WTC11 (cell line): ENCODE data around the gene PXMP2.

Experiments
- NFYB ChIP-seq: sonication (generic); formaldehyde crosslinking; conservative IDR thresholded peaks from 2 replicates; pipeline ENCODE4 v1.8.0; 2022; ENCODE audit warnings: low read depth, missing genetic modification reagents
- NR2C2 ChIP-seq: sonication (generic); formaldehyde crosslinking; IDR thresholded peaks from 2 replicates; pipeline ENCODE4 v1.8.0; 2022; ENCODE audit warnings: mild to moderate bottlenecking, missing genetic modification reagents
- ZNF423 ChIP-seq: fragments of 250-450 bp; sonication (Bioruptor Pico); IDR thresholded peaks from 2 replicates; pipeline ENCODE4 v2.1.2; 2022; ENCODE audit warnings: mild to moderate bottlenecking, moderate library complexity
- TF ChIP-seq, protein P1 (sequence below): sonication (generic); formaldehyde crosslinking; IDR thresholded peaks from 2 replicates; pipeline ENCODE4 v1.8.0; 2022; ENCODE audit warnings: mild to moderate bottlenecking, missing genetic modification reagents

DNA sequence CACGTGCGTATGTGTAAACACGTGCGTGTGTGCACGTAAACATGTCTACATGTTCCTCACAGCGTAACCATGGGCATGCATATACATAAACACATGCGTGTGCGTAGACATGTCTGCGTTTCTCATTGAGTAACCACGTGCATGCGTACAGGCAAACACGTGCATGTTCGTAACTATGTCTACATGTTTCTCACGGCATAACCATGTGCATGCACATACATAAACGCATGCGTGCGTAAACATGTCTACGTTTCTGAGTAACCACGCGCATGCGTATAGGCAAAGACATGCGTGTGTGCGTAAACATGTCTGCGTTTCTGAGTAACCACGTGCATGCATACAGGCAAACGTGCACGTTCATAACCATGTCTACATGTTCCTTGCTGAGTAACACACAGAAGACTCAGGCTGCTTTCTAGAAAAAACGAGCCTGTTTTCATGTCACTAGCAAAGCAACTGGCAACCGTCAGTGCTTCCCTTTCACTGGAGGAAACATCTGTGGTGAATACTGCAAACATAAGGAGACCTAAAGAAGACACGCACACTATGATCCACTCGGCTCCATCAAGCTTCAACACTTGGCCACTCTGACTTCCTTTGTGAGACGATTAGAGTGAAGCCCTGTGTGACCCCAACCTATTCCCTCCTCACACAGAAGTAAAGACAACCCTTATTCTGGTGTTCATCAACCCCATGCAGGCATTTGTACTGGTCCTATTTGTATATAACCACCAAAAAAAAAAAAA is 29.1 kb upstream of the PXMP2 start:
- TF ChIP-seq NR2C2 (no peak), NFYB (no peak), ZNF423 (CRISPR knock-in tag) (no peak)
- TF ChIP-seq, protein P1, sequence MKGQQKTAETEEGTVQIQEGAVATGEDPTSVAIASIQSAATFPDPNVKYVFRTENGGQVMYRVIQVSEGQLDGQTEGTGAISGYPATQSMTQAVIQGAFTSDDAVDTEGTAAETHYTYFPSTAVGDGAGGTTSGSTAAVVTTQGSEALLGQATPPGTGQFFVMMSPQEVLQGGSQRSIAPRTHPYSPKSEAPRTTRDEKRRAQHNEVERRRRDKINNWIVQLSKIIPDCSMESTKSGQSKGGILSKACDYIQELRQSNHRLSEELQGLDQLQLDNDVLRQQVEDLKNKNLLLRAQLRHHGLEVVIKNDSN (CRISPR knock-in tag): no peak
